A673 (cell line): ENCODE data around the gene SARNP. TPM values are rescaled to one million over a fixed set of nuclear protein-coding genes. Genes with fewer than 3 reads are reported as not detected.

ENCODE experiments used
- BruUV-seq: library from RNA; stranded (reverse); fragments of 400-500 nt; replicated peaks from 2 replicates; lab custom pipeline; 2021; lab: Mats Ljungman, UMichigan
- CTCF ChIA-PET: fragments of 300-600 bp; sonication (Branson Sonifier 250); formaldehyde crosslinking; loops from one replicate; lab custom pipeline; 2022; ENCODE audit warnings: antibody characterized with exemption; lab: Charles Lee
- POLR2A ChIA-PET: fragments of 300-600 bp; sonication (Branson Sonifier 250); formaldehyde crosslinking; loops from one replicate; lab custom pipeline; 2022; ENCODE audit warnings: antibody characterized with exemption; ENCODE audit not compliant: low non-redundant PET; lab: Charles Lee
- DNase-seq: peaks from one replicate; pipeline ENCODE4 v3.0.0-alpha.2; 2015; ENCODE audit warnings: low spot score
- H3K27ac ChIP-seq: fragments of 200-600 bp; sonication (generic); 2 replicates; pipeline ENCODE4 v1.5.1; 2016; ENCODE audit warnings: mixed run types, low read depth, mild to moderate bottlenecking, mixed read lengths, antibody characterized with exemption, low read length; ENCODE audit not compliant: poor library complexity, severe bottlenecking
- H3K27me3 ChIP-seq: fragments of 200-600 bp; sonication (generic); replicated peaks from 2 replicates; pipeline ENCODE4 v1.6.1; 2017; ENCODE audit warnings: mixed run types, low read depth, mild to moderate bottlenecking, mixed read lengths, antibody characterized with exemption, low read length; ENCODE audit not compliant: insufficient read depth, poor library complexity
- H3K36me3 ChIP-seq: fragments of 200-600 bp; sonication (generic); 2 replicates; pipeline ENCODE4 v1.6.1; 2016; ENCODE audit warnings: mixed run types, mild to moderate bottlenecking, mixed read lengths, antibody characterized with exemption, low read length; ENCODE audit not compliant: insufficient read depth, poor library complexity, severe bottlenecking
- H3K4me1 ChIP-seq: fragments of 200-600 bp; sonication (generic); 2 replicates; pipeline ENCODE4 v1.6.1; 2017; ENCODE audit warnings: mixed run types, mild to moderate bottlenecking, mixed read lengths, antibody characterized with exemption, low read length; ENCODE audit not compliant: insufficient read depth, poor library complexity, severe bottlenecking
- H3K4me3 ChIP-seq: fragments of 200-600 bp; sonication (generic); 2 replicates; pipeline ENCODE4 v1.5.1; 2016; ENCODE audit warnings: low read depth, mixed run types, mild to moderate bottlenecking, mixed read lengths, low read length; ENCODE audit not compliant: poor library complexity, severe bottlenecking
- H3K9me3 ChIP-seq: fragments of 200-600 bp; sonication (generic); 2 replicates; pipeline ENCODE4 v1.6.1; 2016; ENCODE audit warnings: mixed run types, low read depth, mild to moderate bottlenecking, mixed read lengths, antibody characterized with exemption, low read length; ENCODE audit not compliant: poor library complexity, severe bottlenecking
- EZH2 ChIP-seq: fragments of 200-600 bp; sonication (generic); IDR thresholded peaks from 2 replicates; pipeline ENCODE4 v1.6.1; 2017; ENCODE audit warnings: borderline replicate concordance, low read depth, mild to moderate bottlenecking, mixed read lengths, antibody characterized with exemption, low read length; ENCODE audit not compliant: poor library complexity, severe bottlenecking
- intact Hi-C: fragments of 100-400 bp; cut with micrococcal nuclease; formaldehyde crosslinking; loops from one replicate; pipeline ENCODE4 v1.10.0; 2022; ENCODE audit not compliant: unreplicated experiment
- total RNA-seq: library from RNA; stranded (reverse); gene quantifications from 2 replicates; pipeline ENCODE4 v1.2.3, GENCODE V29; 2021
- TF ChIP-seq, protein P1 (sequence below): fragments of 300-800, 200-600 bp; sonication (generic); conservative IDR thresholded peaks from 2 replicates; pipeline ENCODE4 v1.5.1; 2017; ENCODE audit warnings: low read depth, mild to moderate bottlenecking, antibody characterized with exemption, low read length, moderate library complexity, mixed read lengths

SARNP gene
- total RNA-seq, 1 experiment from 2014 or later: 104 TPM

DNA sequence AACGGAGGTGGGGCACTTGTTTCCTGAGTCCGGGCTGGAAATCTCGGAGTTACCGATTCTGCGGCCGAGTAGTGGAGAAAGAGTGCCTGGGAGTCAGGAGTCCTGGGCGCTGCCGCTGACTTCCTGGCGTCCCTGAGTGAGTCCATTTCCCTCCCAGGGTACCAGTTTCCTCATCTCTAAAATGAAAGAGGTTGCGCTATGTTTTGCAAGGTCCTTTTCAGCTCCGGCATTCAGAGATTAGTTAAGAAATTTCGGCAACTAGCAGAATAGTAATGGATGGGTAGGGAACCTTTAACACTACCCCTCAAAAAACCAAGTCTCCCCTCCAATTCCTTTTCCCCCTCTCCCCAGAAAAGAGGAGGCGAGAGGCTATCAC is 101.0 kb downstream of the SARNP start:
- H3K9me3 ChIP-seq: no peaks in the 10 kb centered on the region

DNA sequence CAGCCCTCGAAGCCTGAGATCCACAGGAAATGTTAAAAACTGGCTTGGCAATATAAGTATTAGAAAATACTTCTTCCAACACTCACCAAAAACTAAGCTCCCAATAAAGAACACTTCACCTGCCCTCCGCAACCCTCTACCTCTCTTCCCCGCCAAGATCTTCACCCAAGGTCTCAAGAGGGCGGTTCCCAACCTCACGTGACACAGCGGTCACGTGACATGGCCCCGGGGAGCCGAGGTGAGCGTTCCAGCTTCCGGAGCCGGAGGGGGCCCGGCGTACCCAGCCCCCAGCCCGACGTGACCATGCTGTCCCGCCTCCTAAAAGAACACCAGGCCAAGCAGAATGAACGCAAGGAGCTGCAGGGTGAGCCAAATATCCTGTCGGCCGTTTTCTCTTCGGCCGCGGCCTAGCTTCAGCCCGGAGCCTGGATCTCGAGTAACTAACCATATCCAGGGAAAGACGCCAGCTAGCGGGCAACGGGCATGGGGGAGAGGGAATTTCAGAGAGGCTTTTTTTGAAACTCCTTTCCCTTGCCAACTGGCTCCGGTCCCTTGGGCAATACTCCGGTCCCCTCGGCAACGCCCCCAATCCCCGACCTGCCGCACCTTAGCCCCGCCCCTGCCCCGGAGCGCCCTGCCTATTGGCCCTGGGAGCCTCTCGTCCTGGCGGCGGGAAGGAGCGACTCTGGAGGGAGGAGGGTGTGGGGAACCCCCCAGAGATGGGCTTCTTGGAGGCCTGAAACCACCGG is 101.5 kb downstream of the SARNP start, which contains the start of gene BLOC1S1:
TSS of gene BLOC1S1 (plus strand) at position 214 of the 749 bp plus-strand sequence. CDS start at position 220, 6 bp downstream.
- POLR2A ChIA-PET: no interaction called here
- Histone ChIP-seq H3K27ac (peak within 1 kb of the TSS; percentile 95), H3K27me3 (no peaks in the 10 kb centered on the region), H3K9me3 (no peaks in the 10 kb centered on the region), H3K4me3 (peak within 1 kb of the TSS; percentile 91), H3K36me3 (no peaks in the 10 kb centered on the region), H3K4me1 (peaks cover 40% of the 10 kb centered on the region)
- CTCF ChIA-PET: interaction anchor here (0.5 kb wide), 1 partner anchor 28 kb away, joined by 7 read pairs; no protein-coding TSS in a partner anchor
- DNase-seq: peak; percentile 97
- TSS peak; percentile 40 for BruUV-seq
- TF ChIP-seq, protein P1, sequence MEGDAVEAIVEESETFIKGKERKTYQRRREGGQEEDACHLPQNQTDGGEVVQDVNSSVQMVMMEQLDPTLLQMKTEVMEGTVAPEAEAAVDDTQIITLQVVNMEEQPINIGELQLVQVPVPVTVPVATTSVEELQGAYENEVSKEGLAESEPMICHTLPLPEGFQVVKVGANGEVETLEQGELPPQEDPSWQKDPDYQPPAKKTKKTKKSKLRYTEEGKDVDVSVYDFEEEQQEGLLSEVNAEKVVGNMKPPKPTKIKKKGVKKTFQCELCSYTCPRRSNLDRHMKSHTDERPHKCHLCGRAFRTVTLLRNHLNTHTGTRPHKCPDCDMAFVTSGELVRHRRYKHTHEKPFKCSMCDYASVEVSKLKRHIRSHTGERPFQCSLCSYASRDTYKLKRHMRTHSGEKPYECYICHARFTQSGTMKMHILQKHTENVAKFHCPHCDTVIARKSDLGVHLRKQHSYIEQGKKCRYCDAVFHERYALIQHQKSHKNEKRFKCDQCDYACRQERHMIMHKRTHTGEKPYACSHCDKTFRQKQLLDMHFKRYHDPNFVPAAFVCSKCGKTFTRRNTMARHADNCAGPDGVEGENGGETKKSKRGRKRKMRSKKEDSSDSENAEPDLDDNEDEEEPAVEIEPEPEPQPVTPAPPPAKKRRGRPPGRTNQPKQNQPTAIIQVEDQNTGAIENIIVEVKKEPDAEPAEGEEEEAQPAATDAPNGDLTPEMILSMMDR: no peak
- no peak for TF ChIP-seq EZH2
- intact Hi-C loops: no loop called here

More for the DNA sequence above, 101.0 kb downstream of the SARNP start:
- H3K27ac ChIP-seq: peak overlapping the region; percentile 95
- peak overlapping the region; percentile 91 for H3K4me3 ChIP-seq
- BruUV-seq: no TSS peak
- ChIA-PET CTCF (no interaction called here), POLR2A (no interaction called here)
- no peak for TF ChIP-seq EZH2
- TF ChIP-seq, protein P1: no peak
- H3K36me3 ChIP-seq: no peaks in the 10 kb centered on the region
- peaks cover 40% of the 10 kb centered on the region for H3K4me1 ChIP-seq
- no peak for DNase-seq
- no peaks in the 10 kb centered on the region for H3K27me3 ChIP-seq
- intact Hi-C loops: no loop called here

DNA sequence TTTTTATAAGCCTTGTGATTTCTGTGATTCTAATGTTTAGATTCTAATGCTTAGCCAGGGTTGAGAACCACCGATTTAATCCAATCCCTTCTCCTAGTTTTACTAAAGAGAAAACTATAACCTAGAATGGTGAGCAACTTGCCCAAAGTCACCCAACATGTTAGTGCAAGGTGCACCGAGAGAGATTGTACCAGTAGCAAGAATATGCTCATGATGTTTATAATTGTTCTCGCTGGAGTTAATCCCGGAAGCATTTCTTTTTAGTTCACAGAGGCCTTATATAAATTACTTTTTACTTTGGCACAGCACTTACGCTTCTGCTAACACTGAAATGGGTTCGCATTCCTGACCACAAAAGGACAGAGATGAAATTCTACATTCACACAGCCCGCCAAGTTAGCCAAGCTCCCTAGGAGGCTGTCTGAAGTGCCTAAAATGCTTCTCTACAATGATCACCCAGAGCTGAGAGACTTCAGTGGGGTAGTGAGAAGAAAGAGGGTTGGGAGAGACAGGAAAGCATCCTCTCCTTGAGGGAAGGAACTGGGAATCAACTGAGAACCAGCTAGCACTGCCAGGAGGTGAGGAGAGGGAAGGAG is 102.3 kb downstream of the SARNP start:
- intact Hi-C loops: no loop called here
- CTCF ChIA-PET: interaction anchor here (0.5 kb wide), 1 partner anchor 28 kb away, joined by 7 read pairs; no protein-coding TSS in a partner anchor
- no peak for TF ChIP-seq EZH2
- TF ChIP-seq, protein P1: no peak
- H3K36me3 ChIP-seq: no peaks in the 10 kb centered on the region
- BruUV-seq: no TSS peak
- no peaks in the 10 kb centered on the region for H3K9me3 ChIP-seq
- POLR2A ChIA-PET: no interaction called here
- H3K27ac ChIP-seq: peak overlapping the region; percentile 95
- peak overlapping the region; percentile 91 for H3K4me3 ChIP-seq
- H3K27me3 ChIP-seq: no peaks in the 10 kb centered on the region
- no peak for DNase-seq
- peaks cover 40% of the 10 kb centered on the region for H3K4me1 ChIP-seq
